Upper lobe of right lung (tissue), 1 donor: ENCODE data around the gene EFTUD2. TPM values are rescaled to one million over a fixed set of nuclear protein-coding genes. Genes with fewer than 3 reads are reported as not detected.

Source experiments
- ATAC-seq: fragments of 200-7000 bp; cut with Tn5 transposase; one replicate; pipeline ENCODE4 v1.9.1; 2020; ENCODE audit warnings: mild to moderate bottlenecking, moderate library complexity
- DNase-seq: peaks from one replicate; pipeline ENCODE4 v3.0.0-alpha.2; 2020
- H3K27ac ChIP-seq: fragments of 200-600 bp; one replicate; pipeline ENCODE4 v1.8.0; 2022
- H3K27me3 ChIP-seq: fragments of 200-600 bp; one replicate; pipeline ENCODE4 v1.8.0; 2022; ENCODE audit warnings: mild to moderate bottlenecking
- H3K36me3 ChIP-seq: fragments of 200-600 bp; one replicate; pipeline ENCODE4 v1.8.0; 2022
- H3K4me1 ChIP-seq: fragments of 200-600 bp; one replicate; pipeline ENCODE4 v1.8.0; 2022
- H3K4me3 ChIP-seq: fragments of 200-600 bp; one replicate; pipeline ENCODE4 v1.8.0; 2022; ENCODE audit warnings: mild to moderate bottlenecking
- H3K9me3 ChIP-seq: fragments of 200-600 bp; one replicate; pipeline ENCODE4 v1.8.0; 2022
- CTCF ChIP-seq: fragments of 200-600 bp; IDR thresholded peaks from one replicate; pipeline ENCODE4 v1.8.0; 2022; ENCODE audit warnings: antibody characterized with exemption
- intact Hi-C: fragments of 100-400 bp; cut with DNase I; formaldehyde crosslinking; loops from one replicate; pipeline ENCODE4 v1.11.0; 2022
- total RNA-seq: library from RNA; stranded (reverse); fragmentation: NEBNext Ultra II Directional; extraction: Animal tissue kit (Norgen Biotek cat#: 25700); gene quantifications from one replicate; pipeline ENCODE4 v1.2.1, GENCODE V29; 2021
- donor health status: DM: no; HTN: yes; CAD: no; lungs with severe emphysema.

EFTUD2 gene
- total RNA-seq, 1 donor from 2014 or later, result 74.4 TPM

GRCh38 chr17:44871556-44871955, 27.7 kb downstream of the EFTUD2 start:
- Histone ChIP-seq H3K9me3 (no peaks in the 10 kb centered on the region), H3K4me3 (no peak overlapping the region), H3K4me1 (no peaks in the 10 kb centered on the region), H3K36me3 (peaks cover 97% of the 10 kb centered on the region), H3K27me3 (no peaks in the 10 kb centered on the region), H3K27ac (no peak overlapping the region)
- ATAC-seq (no peak), DNase-seq (no peak)
- intact Hi-C loops, result no loop called here
- no peak for TF ChIP-seq CTCF

- DNase-seq (no peak), ATAC-seq (no peak)
- H3K36me3 ChIP-seq, result peaks cover 92% of the 10 kb centered on the region
- no peaks in the 10 kb centered on the region for H3K4me1 ChIP-seq
- no peak overlapping the region for H3K27ac ChIP-seq
- intact Hi-C loops, result loop anchor here (5.0 kb wide), 1 partner anchor 91 kb away; no protein-coding TSS in a partner anchor
- H3K9me3 ChIP-seq, result no peaks in the 10 kb centered on the region
- H3K27me3 ChIP-seq, result no peaks in the 10 kb centered on the region
- TF ChIP-seq CTCF, result no peak
- H3K4me3 ChIP-seq, result no peak overlapping the region
Observed at GRCh38 chr17:44867841-44868240, 31.4 kb downstream of the EFTUD2 start.

GRCh38 chr17:44865931-44866330, 33.3 kb downstream of the EFTUD2 start:
- no peaks in the 10 kb centered on the region for H3K9me3 ChIP-seq
- H3K4me3 ChIP-seq, result no peak overlapping the region
- no peaks in the 10 kb centered on the region for H3K4me1 ChIP-seq
- DNase-seq, result no peak
- no peaks in the 10 kb centered on the region for H3K27me3 ChIP-seq
- no peak for TF ChIP-seq CTCF
- peaks cover 92% of the 10 kb centered on the region for H3K36me3 ChIP-seq
- intact Hi-C loops, result loop anchor here (5.0 kb wide), 1 partner anchor 89 kb away; no protein-coding TSS in a partner anchor
- no peak for ATAC-seq
- H3K27ac ChIP-seq, result no peak overlapping the region

- no peaks in the 10 kb centered on the region for H3K27me3 ChIP-seq
- H3K36me3 ChIP-seq, result peaks cover 92% of the 10 kb centered on the region
- no peaks in the 10 kb centered on the region for H3K9me3 ChIP-seq
- DNase-seq (no peak), ATAC-seq (peak; percentile 86)
- H3K4me3 ChIP-seq, result no peak overlapping the region
- no peaks in the 10 kb centered on the region for H3K4me1 ChIP-seq
- TF ChIP-seq CTCF, result peak; percentile 89
- intact Hi-C loops, result loop anchor here (5.0 kb wide), 1 partner anchor 88 kb away; no protein-coding TSS in a partner anchor
- no peak overlapping the region for H3K27ac ChIP-seq
Observed at GRCh38 chr17:44865231-44865660, 34.0 kb downstream of the EFTUD2 start.

- no peak overlapping the region for H3K27ac ChIP-seq
- TF ChIP-seq CTCF, result no peak
- H3K36me3 ChIP-seq, result peaks cover 92% of the 10 kb centered on the region
- no peak overlapping the region for H3K4me3 ChIP-seq
- no peak for DNase-seq
- intact Hi-C loops, result loop anchor here (5.0 kb wide), 1 partner anchor 88 kb away; no protein-coding TSS in a partner anchor
- no peaks in the 10 kb centered on the region for H3K27me3 ChIP-seq
- no peak for ATAC-seq
- H3K9me3 ChIP-seq, result no peaks in the 10 kb centered on the region
- H3K4me1 ChIP-seq, result no peaks in the 10 kb centered on the region
Observed at GRCh38 chr17:44864831-44865230, 34.4 kb downstream of the EFTUD2 start.
